Erythroblast (primary cell): Measurements from ENCODE around the gene ADM5.

Source experiments
- GATA1 ChIP-seq: IDR thresholded peaks from 2 replicates; pipeline ENCODE4 v1.6.1; 2011; ENCODE audit warnings: low read depth, mild to moderate bottlenecking, control low read depth, low read length, moderate library complexity
- POLR2A ChIP-seq: IDR thresholded peaks from 2 replicates; pipeline ENCODE4 v1.6.1; 2011; ENCODE audit warnings: mild to moderate bottlenecking, low read length

- no peak for TF ChIP-seq POLR2A
- no peak for TF ChIP-seq GATA1
Observed at GRCh38 chr19:49676784-49677230, 12.6 kb upstream of the ADM5 start.
